Measurements from ENCODE around the gene GASK1B.

Gene GASK1B

GRCh38 chr4:158172261-158173258, at the start of gene GASK1B:
Gene GASK1B (minus strand): TSS chr4:158173025. CDS start chr4:158171375, 1,650 bp downstream.
- no peak for DNase-seq (ENCODE audit: low spot score)
- no peaks in the 10 kb centered on the region for H3K4me1 Mint-ChIP-seq (ENCODE audit: low read depth)
- no peaks in the 10 kb centered on the region for H3K9me3 Mint-ChIP-seq
- H3K36me3 Mint-ChIP-seq (ENCODE audit: low read depth) = no peaks in the 10 kb centered on the region
- H3K27me3 Mint-ChIP-seq (ENCODE audit: low read depth) = peaks cover 40% of the 10 kb centered on the region
- no peak within 1 kb of the TSS for H3K4me3 Mint-ChIP-seq
- no peak within 1 kb of the TSS for H3K27ac Mint-ChIP-seq

GRCh38 chr4:158219623-158220022, 46.8 kb upstream of the GASK1B start:
- no peak for DNase-seq (ENCODE audit: low spot score)
- no peaks in the 10 kb centered on the region for H3K9me3 Mint-ChIP-seq
- no peaks in the 10 kb centered on the region for H3K36me3 Mint-ChIP-seq (ENCODE audit: low read depth)
- no peak overlapping the region for H3K4me3 Mint-ChIP-seq
- H3K4me1 Mint-ChIP-seq (ENCODE audit: low read depth) = no peaks in the 10 kb centered on the region
- no peak overlapping the region for H3K27ac Mint-ChIP-seq
- peaks cover 3% of the 10 kb centered on the region for H3K27me3 Mint-ChIP-seq (ENCODE audit: low read depth)

- H3K4me1 Mint-ChIP-seq (ENCODE audit: low read depth) = no peaks in the 10 kb centered on the region
- no peaks in the 10 kb centered on the region for H3K9me3 Mint-ChIP-seq
- no peak overlapping the region for H3K4me3 Mint-ChIP-seq
- H3K36me3 Mint-ChIP-seq (ENCODE audit: low read depth) = no peaks in the 10 kb centered on the region
- H3K27me3 Mint-ChIP-seq (ENCODE audit: low read depth) = peaks cover 5% of the 10 kb centered on the region
- H3K27ac Mint-ChIP-seq = no peak overlapping the region
- no peak for DNase-seq (ENCODE audit: low spot score)
Observed at GRCh38 chr4:158217763-158218162, 44.9 kb upstream of the GASK1B start.

- Mint-ChIP-seq H3K4me1 (ENCODE audit: low read depth) (peaks cover 11% of the 10 kb centered on the region), H3K9me3 (no peaks in the 10 kb centered on the region), H3K27me3 (ENCODE audit: low read depth) (peaks cover 16% of the 10 kb centered on the region), H3K27ac (no peak overlapping the region), H3K4me3 (no peak overlapping the region), H3K36me3 (ENCODE audit: low read depth) (no peaks in the 10 kb centered on the region)
- DNase-seq (ENCODE audit: low spot score) = no peak
Observed at GRCh38 chr4:158214856-158215255, 42.0 kb upstream of the GASK1B start.

GRCh38 chr4:158213466-158213865, 40.6 kb upstream of the GASK1B start:
- Mint-ChIP-seq H3K4me1 (ENCODE audit: low read depth) (peaks cover 14% of the 10 kb centered on the region), H3K36me3 (ENCODE audit: low read depth) (no peaks in the 10 kb centered on the region), H3K4me3 (no peak overlapping the region), H3K27me3 (ENCODE audit: low read depth) (peaks cover 23% of the 10 kb centered on the region), H3K27ac (no peak overlapping the region), H3K9me3 (no peaks in the 10 kb centered on the region)
- no peak for DNase-seq (ENCODE audit: low spot score)

GRCh38 chr4:158211222-158211621, 38.4 kb upstream of the GASK1B start:
- Mint-ChIP-seq H3K4me3 (peak overlapping the region; percentile 25), H3K27me3 (ENCODE audit: low read depth) (peaks cover 23% of the 10 kb centered on the region), H3K27ac (no peak overlapping the region), H3K4me1 (ENCODE audit: low read depth) (peaks cover 14% of the 10 kb centered on the region), H3K36me3 (ENCODE audit: low read depth) (no peaks in the 10 kb centered on the region), H3K9me3 (no peaks in the 10 kb centered on the region)
- no peak for DNase-seq (ENCODE audit: low spot score)

GRCh38 chr4:158209825-158210807, 37.3 kb upstream of the GASK1B start, which contains the start of gene TMEM144:
Gene TMEM144 (plus strand): TSS chr4:158210486. CDS start chr4:158212668, 2,182 bp downstream.
- DNase-seq (ENCODE audit: low spot score) = peak; percentile 57
- H3K27ac Mint-ChIP-seq = no peak within 1 kb of the TSS
- H3K9me3 Mint-ChIP-seq = no peaks in the 10 kb centered on the region
- no peaks in the 10 kb centered on the region for H3K36me3 Mint-ChIP-seq (ENCODE audit: low read depth)
- peaks cover 14% of the 10 kb centered on the region for H3K4me1 Mint-ChIP-seq (ENCODE audit: low read depth)
- H3K27me3 Mint-ChIP-seq (ENCODE audit: low read depth) = peaks cover 20% of the 10 kb centered on the region
- peak within 1 kb of the TSS; percentile 84 for H3K4me3 Mint-ChIP-seq

GRCh38 chr4:158208963-158209640, 36.3 kb upstream of the GASK1B start:
- Mint-ChIP-seq H3K36me3 (ENCODE audit: low read depth) (no peaks in the 10 kb centered on the region), H3K9me3 (no peaks in the 10 kb centered on the region), H3K27ac (no peak overlapping the region), H3K27me3 (ENCODE audit: low read depth) (peaks cover 20% of the 10 kb centered on the region), H3K4me1 (ENCODE audit: low read depth) (peaks cover 14% of the 10 kb centered on the region), H3K4me3 (no peak overlapping the region)
- no peak for DNase-seq (ENCODE audit: low spot score)

GRCh38 chr4:158203929-158204328, 31.1 kb upstream of the GASK1B start:
- H3K27me3 Mint-ChIP-seq (ENCODE audit: low read depth) = peaks cover 4% of the 10 kb centered on the region
- no peak overlapping the region for H3K4me3 Mint-ChIP-seq
- no peak overlapping the region for H3K27ac Mint-ChIP-seq
- H3K36me3 Mint-ChIP-seq (ENCODE audit: low read depth) = no peaks in the 10 kb centered on the region
- DNase-seq (ENCODE audit: low spot score) = no peak
- no peaks in the 10 kb centered on the region for H3K9me3 Mint-ChIP-seq
- H3K4me1 Mint-ChIP-seq (ENCODE audit: low read depth) = no peaks in the 10 kb centered on the region

GRCh38 chr4:158203436-158203835, 30.6 kb upstream of the GASK1B start:
- no peaks in the 10 kb centered on the region for H3K4me1 Mint-ChIP-seq (ENCODE audit: low read depth)
- no peaks in the 10 kb centered on the region for H3K36me3 Mint-ChIP-seq (ENCODE audit: low read depth)
- DNase-seq (ENCODE audit: low spot score) = no peak
- H3K27ac Mint-ChIP-seq = no peak overlapping the region
- no peak overlapping the region for H3K4me3 Mint-ChIP-seq
- H3K9me3 Mint-ChIP-seq = no peaks in the 10 kb centered on the region
- peaks cover 3% of the 10 kb centered on the region for H3K27me3 Mint-ChIP-seq (ENCODE audit: low read depth)

- no peaks in the 10 kb centered on the region for H3K4me1 Mint-ChIP-seq (ENCODE audit: low read depth)
- H3K27me3 Mint-ChIP-seq (ENCODE audit: low read depth) = peaks cover 3% of the 10 kb centered on the region
- no peak for DNase-seq (ENCODE audit: low spot score)
- no peaks in the 10 kb centered on the region for H3K9me3 Mint-ChIP-seq
- no peaks in the 10 kb centered on the region for H3K36me3 Mint-ChIP-seq (ENCODE audit: low read depth)
- no peak overlapping the region for H3K27ac Mint-ChIP-seq
- H3K4me3 Mint-ChIP-seq = no peak overlapping the region
Observed at GRCh38 chr4:158202481-158202880, 29.7 kb upstream of the GASK1B start.

GRCh38 chr4:158201876-158202275, 29.1 kb upstream of the GASK1B start:
- no peak for DNase-seq (ENCODE audit: low spot score)
- no peaks in the 10 kb centered on the region for H3K36me3 Mint-ChIP-seq (ENCODE audit: low read depth)
- H3K4me3 Mint-ChIP-seq = no peak overlapping the region
- no peaks in the 10 kb centered on the region for H3K4me1 Mint-ChIP-seq (ENCODE audit: low read depth)
- H3K9me3 Mint-ChIP-seq = no peaks in the 10 kb centered on the region
- peaks cover 5% of the 10 kb centered on the region for H3K27me3 Mint-ChIP-seq (ENCODE audit: low read depth)
- H3K27ac Mint-ChIP-seq = no peak overlapping the region

GRCh38 chr4:158201322-158201721, 28.5 kb upstream of the GASK1B start:
- DNase-seq (ENCODE audit: low spot score) = no peak
- Mint-ChIP-seq H3K4me1 (ENCODE audit: low read depth) (no peaks in the 10 kb centered on the region), H3K4me3 (no peak overlapping the region)

More at GRCh38 chr4:158201322-158201721, 28.5 kb upstream of the GASK1B start:
- Mint-ChIP-seq H3K9me3 (no peaks in the 10 kb centered on the region), H3K27me3 (ENCODE audit: low read depth) (peaks cover 5% of the 10 kb centered on the region), H3K36me3 (ENCODE audit: low read depth) (no peaks in the 10 kb centered on the region), H3K27ac (no peak overlapping the region)

Data from T-helper 2 cell treated with Interferon-gamma antibody and Interleukin-4, amounts not matched to agents 5 μg/mL and 100 μg/mL, for 36 hours (primary cell).